D721Med (cell line): Measurements from ENCODE around the gene GPC3.

Source experiments
- DNase-seq: peaks from one replicate; pipeline ENCODE4 v3.0.0; 2011; ENCODE audit warnings: low spot score; ENCODE audit not compliant: insufficient read length
- FAIRE-seq: peaks from 2 replicates; lab custom pipeline; 2011; peaks lifted over from hg19 to GRCh38; lab: Jason Lieb, UNC
- TF ChIP-seq, protein P1 (sequence below): IDR thresholded peaks from 2 replicates; pipeline ENCODE4 v1.5.1; 2012; ENCODE audit warnings: mild to moderate bottlenecking, control low read depth; ENCODE audit not compliant: insufficient read depth; ENCODE audit errors: missing control alignments

Gene GPC3

DNA sequence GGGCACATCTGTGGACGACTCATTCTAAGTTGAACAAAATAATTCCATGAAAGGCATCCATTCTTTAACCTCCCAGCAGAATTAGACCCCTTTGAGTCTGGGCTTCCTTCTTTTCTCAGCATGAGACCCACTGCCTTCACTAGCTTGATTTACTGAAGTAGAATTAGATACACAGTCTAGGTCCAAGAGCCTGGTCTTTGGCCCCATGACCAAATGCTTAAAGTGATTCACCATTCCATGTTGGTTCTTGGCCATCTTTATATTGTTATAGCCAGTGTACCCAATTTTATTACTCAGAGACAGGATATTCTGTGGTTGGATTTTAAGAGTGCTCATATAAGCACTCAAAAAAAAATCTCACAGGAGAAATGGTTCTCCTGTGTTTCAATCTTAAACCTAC, 414.8 kb downstream of the GPC3 start:
- no peak for FAIRE-seq
- TF ChIP-seq, protein P1, sequence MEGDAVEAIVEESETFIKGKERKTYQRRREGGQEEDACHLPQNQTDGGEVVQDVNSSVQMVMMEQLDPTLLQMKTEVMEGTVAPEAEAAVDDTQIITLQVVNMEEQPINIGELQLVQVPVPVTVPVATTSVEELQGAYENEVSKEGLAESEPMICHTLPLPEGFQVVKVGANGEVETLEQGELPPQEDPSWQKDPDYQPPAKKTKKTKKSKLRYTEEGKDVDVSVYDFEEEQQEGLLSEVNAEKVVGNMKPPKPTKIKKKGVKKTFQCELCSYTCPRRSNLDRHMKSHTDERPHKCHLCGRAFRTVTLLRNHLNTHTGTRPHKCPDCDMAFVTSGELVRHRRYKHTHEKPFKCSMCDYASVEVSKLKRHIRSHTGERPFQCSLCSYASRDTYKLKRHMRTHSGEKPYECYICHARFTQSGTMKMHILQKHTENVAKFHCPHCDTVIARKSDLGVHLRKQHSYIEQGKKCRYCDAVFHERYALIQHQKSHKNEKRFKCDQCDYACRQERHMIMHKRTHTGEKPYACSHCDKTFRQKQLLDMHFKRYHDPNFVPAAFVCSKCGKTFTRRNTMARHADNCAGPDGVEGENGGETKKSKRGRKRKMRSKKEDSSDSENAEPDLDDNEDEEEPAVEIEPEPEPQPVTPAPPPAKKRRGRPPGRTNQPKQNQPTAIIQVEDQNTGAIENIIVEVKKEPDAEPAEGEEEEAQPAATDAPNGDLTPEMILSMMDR, result no peak
- no peak for DNase-seq

DNA sequence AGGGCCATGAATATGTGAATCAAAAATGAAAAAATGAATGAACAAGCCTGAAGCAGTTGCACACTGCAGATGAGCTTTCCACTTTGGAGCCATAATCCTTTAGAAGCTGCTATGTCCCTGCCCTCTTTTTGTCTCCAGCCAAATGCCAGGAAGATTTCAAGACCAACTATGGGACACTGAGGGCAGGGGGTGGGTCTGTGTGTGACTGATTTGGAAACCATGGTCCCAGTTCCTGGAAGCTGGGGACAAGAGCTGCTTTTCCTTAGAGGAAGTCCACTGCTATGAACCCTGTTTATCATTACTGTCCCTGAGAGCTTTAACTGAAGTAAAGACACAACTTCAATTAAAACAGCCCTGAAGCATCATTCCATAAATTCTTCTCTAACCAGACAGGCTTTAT, 416.2 kb downstream of the GPC3 start:
- DNase-seq (no peak), FAIRE-seq (no peak)
- TF ChIP-seq, protein P1, result no peak

DNA sequence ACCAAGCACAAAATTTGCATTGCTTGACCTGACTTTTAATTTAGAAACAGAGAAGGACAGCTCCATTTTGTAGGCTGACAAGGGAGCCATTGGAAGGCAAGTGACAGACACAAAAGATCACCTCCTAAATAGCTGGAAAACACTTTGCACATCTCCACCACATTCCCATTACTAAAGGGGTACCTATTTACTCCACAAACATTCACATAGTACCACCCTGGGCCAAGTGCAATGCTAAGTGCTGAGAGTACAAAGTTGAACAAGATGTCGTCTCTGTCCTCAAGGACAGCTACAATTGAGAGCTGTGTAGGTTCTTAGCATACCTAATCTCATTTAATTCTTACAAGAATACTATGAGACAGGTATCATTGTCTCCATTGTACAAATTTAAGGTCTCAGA, 417.3 kb downstream of the GPC3 start:
- DNase-seq (no peak), FAIRE-seq (no peak)
- TF ChIP-seq, protein P1, result no peak

DNA sequence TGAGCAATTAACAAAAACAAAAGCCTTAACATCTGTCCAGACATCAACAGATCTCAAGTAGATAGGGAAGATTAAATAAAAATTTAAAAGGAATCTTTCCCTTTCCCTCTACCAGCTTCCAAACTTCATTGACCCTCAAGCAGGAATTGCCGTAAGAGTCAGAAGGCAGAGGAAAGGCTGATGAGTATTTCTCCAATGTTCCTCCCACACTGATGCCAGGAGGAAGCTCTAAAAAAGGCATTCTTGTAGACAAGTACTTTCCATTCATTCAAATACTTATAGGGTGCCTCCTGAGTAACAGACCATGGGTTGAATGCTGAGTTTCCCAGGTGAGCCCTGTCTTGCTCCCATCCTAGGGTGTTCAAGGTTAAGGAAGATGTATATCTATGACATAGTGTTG, 418.5 kb downstream of the GPC3 start:
- TF ChIP-seq, protein P1, result no peak
- DNase-seq (no peak), FAIRE-seq (no peak)

DNA sequence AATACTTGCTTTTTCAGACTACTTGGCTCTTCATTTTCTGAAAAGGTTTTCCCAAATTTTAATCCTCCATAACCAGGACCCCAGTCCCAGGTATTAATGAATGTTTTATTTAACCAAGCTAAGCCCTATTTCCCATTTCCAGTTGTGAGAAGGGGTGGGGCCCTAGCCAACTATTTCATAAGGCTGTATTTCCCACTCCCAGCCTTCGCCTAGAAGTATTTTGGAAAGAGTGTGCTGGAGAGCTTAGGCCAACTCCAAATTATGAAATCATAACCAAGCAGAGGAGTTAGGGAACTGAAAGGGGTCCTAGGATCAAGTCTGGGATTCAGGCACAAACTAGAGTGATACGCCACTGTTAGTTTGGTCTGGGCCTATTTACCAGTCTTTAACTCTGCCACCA, 421.7 kb downstream of the GPC3 start:
- no peak for DNase-seq

DNA sequence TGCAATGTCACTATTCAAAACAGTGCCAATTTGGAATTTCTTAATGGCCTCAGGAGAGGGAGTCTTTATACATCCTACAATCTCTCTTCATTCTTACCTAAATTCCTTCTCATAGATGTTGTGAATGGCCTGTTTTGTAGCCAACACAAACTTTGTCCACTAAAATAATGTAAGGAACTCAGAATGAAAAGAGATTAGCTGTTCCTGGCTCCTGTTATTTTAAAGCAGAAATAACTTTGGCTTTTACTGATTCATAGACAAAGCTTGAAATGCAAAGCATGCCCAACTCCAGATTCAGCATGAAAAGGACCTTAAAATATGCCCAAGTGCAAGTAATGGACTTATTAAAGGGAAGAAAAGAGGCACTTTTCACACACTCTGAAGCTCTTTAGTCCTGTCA, 424.1 kb downstream of the GPC3 start:
- FAIRE-seq (no peak), DNase-seq (no peak)
- TF ChIP-seq, protein P1, result no peak

More for the DNA sequence above, 421.7 kb downstream of the GPC3 start:
- TF ChIP-seq, protein P1, result no peak
- no peak for FAIRE-seq

DNA sequence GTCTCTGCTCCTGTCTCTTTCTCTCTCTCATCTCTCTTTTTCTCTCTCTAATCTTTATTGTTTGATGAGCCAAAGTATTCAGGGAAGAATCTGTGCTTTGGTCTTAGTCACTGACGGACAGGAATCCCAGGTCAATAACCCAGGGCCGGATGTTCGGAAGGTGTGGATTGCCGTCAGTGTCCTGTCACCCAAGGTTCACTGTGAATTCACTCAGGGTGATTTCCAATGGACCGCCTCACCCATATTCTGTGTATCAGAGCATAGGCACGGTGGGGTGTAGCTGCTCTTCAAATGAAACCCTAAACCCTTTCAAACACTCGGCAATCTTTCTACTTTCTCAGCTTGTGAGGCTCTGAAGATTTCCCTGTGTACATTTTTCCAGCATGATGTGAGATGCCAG, 425.5 kb downstream of the GPC3 start:
- DNase-seq, result no peak
- FAIRE-seq, result no peak
- TF ChIP-seq, protein P1, result no peak
